IPS-NIHi11 (cell line): ENCODE measurements around the gene LARP4.

Experiments used
- DNase-seq: peaks from one replicate; pipeline ENCODE4 v3.0.0; 2012; ENCODE audit warnings: mixed read lengths, low spot score

LARP4 gene

GRCh38 chr12:50525422-50525821 is 124.7 kb downstream of the LARP4 start:
- no peak for DNase-seq

- DNase-seq: no peak
Observed at GRCh38 chr12:50527359-50527726, 126.7 kb downstream of the LARP4 start.

GRCh38 chr12:50528800-50529199 is 128.1 kb downstream of the LARP4 start:
- DNase-seq: no peak

GRCh38 chr12:50529345-50529744 is 128.7 kb downstream of the LARP4 start:
- DNase-seq: no peak
